GM21737 (cell line): ENCODE results near the gene MLPH.

Source experiments
- ATAC-seq: cut with Tn5 transposase; IDR thresholded peaks from one replicate; pipeline ENCODE4 v1.9.1; 2021; ENCODE audit warnings: mild to moderate bottlenecking, moderate library complexity; ENCODE audit not compliant: unreplicated experiment

MLPH gene

DNA sequence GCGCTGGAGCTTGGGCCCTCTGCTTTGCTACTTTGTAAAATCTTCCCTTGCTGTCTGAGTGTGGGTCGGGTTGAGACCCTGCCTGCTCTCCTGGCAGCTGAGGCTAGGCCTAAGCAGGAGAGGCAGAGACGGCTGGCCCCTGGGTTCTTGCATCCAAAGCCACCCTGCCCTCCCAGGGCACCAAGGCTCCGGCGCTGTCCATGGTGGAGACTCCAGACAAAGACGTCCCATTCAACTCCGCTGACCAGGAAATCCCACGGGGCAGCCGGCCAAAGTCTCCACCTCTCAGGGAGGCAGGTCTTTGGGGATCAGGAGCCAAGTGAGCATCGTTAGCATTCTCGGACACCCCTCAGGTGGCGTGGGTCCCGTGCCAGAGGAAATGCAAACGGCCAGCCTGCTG, 76.8 kb downstream of the MLPH start:
- no peak for ATAC-seq

DNA sequence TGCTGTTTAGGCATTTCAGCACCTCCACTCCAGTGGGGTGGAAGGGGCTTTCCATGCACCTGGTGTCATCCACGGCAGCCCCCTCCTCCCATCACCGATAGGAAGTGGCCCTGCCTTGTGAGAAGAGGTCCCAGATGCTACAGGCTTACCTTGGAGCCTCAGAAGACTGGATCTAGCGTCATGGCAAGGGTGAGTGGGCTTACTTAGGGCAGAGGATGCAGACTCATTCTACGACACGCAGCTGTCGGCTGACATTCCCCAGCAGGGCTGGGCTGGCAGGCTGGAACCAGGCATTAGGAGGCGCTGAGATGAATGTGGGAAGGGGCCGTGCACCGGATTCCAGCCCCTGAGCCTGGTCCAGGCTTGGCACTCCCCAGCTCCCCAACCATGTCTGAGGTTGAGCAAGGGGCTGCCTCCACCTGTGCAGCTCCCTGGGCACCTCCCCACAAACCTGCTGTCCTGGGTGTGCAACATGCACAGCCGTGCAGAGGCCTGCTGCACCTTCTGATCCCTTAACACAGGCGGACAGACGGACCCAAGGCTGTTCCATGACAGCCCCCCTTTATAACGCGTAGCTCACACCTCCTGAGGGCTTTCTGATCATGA, 77.6 kb downstream of the MLPH start:
- no peak for ATAC-seq

- ATAC-seq, result no peak
Measured at GRCh38 chr2:237565974-237566373, 78.9 kb downstream of the MLPH start.

- no peak for ATAC-seq
Measured at GRCh38 chr2:237566401-237567235, 79.6 kb downstream of the MLPH start, which contains the start of gene PRLH. TSS of gene PRLH (plus strand) at chr2:237566574. CDS start at chr2:237566574, 0 bp downstream.

DNA sequence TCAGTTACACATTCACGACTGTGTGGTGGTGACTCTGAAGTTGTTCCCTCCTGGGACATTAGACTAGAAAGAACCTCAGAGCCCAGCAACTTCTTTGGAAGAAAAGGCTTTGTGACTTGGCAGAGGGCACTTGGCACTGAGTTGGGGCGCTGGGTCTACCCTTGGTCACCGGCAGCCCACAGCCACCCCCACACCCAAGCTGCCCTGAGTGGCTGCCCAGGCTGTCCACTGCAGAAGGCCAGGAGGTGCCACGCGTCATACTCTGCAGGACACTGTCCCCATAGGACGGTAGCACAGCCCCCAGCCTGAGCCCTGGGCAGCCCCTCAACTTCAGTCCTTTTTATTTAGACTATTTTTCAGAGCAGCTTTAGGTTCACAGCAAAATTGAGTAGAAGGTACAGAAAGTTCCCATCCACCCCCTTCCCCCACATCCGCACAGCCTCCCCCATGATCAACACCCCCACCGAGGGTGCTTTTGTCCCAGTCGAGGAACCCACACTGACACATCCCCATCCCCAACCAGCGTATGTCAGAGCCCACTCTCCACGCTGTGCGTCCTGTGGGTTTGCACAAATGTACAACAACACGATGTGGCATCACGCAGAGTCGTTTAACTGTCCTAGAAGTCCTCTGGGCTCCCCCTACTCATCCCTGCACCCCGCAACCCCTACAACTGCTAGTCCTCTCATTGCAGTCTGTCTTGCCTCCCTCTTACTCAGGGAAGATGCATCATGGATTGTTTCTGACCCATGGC, 80.4 kb downstream of the MLPH start:
- no peak for ATAC-seq

DNA sequence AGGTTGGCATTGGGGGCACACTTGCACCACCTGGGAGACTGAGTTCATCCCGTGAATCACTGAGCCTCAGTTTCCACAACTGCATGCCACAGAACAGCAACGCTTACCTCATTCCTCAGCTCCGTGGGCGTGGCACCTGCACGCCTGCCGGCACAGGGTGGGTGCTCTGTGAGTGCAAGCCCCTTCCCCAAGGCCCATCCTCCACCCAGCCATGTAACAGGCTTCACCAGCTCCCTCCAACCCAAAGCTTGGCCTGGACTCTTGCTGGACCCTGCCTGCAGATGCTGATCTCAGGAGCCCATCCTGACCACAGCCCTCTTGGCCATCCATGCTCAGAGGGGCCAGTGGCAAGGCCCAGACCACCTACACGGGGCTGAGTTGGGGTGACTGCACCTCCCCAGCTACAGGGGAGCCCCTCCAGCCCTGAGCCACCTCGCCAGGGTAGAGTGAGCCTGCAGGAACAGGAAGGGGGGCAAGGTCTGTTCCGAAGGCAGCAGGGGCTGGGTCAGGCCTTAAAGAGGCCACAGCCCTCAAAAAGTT, 81.1 kb downstream of the MLPH start:
- ATAC-seq, result no peak

DNA sequence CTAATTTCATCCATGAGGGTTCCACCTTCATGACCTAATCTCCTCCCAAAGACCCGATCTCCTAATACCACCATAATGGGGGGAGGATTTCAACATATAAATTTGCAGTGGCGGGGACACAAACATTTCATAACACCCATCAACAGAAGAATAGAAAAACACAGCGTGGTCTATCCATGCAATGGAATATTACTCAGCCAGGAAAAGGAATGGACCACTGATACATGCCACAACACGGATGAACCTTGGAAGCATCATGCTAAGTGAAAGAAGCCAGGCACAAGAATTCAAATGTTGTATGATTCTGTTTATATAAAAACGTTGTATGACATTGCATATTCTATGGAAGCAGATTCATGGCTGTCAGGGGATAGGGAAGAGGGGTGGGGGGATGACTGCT, 82.0 kb downstream of the MLPH start:
- ATAC-seq, result no peak

DNA sequence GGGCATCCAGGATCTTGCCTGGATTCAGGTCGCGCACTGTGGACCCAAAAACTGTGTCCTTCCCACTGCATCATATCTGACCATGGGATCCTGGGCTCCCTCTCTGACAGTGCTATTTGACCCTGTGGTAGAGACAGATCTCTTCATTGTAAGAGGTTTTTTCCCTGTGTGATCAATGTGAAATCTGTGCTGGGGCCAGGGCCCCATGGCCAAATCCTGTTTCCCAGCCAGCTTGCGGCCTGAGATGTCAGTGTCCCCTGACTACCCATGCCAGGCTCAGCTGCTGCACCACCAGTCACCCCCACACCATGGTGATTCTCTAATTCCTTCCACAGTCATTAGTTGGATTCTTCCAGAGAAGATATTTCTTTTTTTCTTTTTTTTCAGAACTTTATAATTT, 82.8 kb downstream of the MLPH start:
- no peak for ATAC-seq

DNA sequence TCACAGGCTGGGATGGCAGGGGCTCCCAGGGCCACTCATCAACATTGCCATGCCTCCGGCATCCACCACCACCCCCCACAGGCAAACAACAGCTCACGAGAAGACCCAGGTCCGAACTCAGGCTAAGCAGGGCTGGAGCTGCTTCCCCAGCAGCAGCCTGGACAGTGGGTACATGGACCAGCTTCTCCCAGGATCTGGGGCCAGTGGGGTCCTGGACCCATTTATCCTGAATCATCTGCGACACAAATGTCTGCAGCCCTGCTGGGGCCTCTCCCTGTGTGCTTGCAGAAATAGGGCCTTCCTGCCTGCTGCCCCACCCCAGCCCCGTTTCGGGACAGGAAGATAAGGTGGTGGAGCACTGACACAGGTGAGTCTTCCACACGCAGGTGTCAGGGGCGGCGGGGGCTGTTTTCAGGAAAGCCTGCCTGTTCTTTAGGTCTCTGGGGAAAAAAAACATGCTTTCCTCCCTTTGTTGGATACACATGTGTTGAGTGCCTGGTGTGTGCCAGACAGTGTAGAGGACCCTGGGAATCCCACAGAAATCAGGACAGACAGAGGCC, 83.8 kb downstream of the MLPH start:
- ATAC-seq, result no peak

- no peak for ATAC-seq
Measured at GRCh38 chr2:237571551-237571950, 84.5 kb downstream of the MLPH start.

- ATAC-seq, result peak; percentile 85
Measured at GRCh38 chr2:237572021-237572741, 85.1 kb downstream of the MLPH start.

DNA sequence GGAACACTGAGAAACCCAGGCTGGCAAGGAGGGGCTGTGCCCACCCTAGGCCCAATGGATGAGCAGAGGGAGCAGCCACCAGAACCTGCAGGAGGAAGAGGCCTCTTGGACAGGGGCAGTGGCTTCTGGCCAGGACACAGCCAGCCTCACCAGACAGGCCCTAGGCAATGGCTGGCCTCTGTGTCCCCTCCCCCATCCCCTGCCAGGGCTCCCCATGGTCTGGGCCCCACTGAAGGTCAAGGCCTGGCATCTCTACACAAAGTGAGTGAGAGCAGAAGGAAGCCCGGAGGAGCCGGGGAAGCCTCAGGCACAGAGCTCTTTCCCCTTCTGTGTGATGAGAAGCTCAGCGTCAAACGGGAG, 85.7 kb downstream of the MLPH start:
- no peak for ATAC-seq

DNA sequence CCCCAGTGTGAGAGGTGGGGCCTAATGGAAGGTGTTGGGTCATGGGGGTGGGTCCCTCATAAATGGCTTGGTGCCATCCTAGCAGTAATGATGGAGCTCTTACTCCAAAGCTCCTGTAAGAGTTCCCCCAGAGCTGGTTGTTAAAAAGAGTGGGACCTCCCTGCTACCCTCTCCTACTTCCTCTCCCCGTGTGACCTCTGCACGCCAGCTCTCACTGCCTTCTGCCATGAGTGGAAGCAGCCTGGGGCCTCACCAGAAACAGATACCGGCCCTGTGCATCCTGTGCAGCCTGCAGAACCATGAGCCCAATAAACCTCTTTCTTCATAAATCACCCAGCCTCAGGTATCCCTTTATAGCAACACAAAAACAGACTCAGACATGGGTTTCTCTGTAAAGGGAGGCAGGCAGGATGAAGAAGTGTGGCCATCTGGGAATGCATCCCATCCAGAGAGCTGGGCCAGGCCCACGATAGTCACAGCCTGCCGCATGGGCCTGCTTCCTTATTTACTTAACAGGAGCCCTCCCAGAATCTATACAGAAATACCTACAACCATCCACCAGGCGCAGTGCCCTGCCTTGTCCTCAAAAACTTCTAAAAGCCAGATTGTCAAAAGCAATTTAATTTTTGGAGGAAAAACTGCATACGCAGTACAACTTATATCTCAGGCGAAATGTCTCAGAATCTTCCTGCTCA, 86.8 kb downstream of the MLPH start:
- no peak for ATAC-seq

DNA sequence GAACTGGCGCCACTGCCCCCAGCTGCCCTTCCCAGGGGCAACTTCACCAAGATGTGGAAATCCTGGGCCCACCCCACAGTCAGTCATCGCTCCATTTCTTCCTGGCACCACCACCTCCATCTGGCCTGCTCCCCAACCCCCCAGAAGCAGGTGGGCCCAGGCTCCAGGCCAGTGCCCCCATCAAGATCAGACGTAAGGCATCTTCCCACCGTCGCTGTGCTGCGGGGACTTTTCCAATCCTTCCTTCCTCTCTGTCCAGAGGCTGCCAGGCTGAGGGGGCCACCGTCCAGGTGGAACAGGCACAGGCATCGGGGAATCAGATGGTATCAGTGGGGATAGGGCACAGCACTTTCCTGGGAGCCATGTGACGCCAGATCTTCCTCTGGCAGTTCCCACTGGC, 87.4 kb downstream of the MLPH start:
- ATAC-seq, result no peak

GRCh38 chr2:237574894-237575868, 88.1 kb downstream of the MLPH start:
- no peak for ATAC-seq

- no peak for ATAC-seq
Measured at GRCh38 chr2:237575869-237576862, 89.1 kb downstream of the MLPH start.

GRCh38 chr2:237576974-237577373, 89.9 kb downstream of the MLPH start:
- no peak for ATAC-seq

- ATAC-seq, result no peak
Measured at GRCh38 chr2:237577458-237577857, 90.4 kb downstream of the MLPH start.
